Lung (tissue), 12 donors: ENCODE measurements around the gene MAGED2. TPM values are rescaled to one million over a fixed set of nuclear protein-coding genes. Genes with fewer than 3 reads are reported as not detected.

ENCODE experiments used
- ATAC-seq: fragments of 200-7000 bp; cut with Tn5 transposase; one replicate; pipeline ENCODE4 v1.9.1; 2020; ENCODE audit warnings: moderate number of reproducible peaks; ENCODE audit not compliant: insufficient read depth, low FRiP score
- DNase-seq, 3 donors: peaks; one replicate each; pipeline ENCODE4 v3.0.0-alpha.2; 2013 to 2017
- H3K27ac ChIP-seq, 2 donors: one replicate each; pipeline ENCODE4 v1.5.1; 2013; ENCODE audit warnings: mild to moderate bottlenecking in 2 of 2, moderate library complexity in 2 of 2, control low read depth in 1 of 2, inconsistent platforms in 1 of 2, low read depth in 1 of 2, low read length in 1 of 2
- H3K27me3 ChIP-seq, 3 donors: one replicate each; pipeline ENCODE4 v1.5.1; 2013; ENCODE audit warnings: low read length in 2 of 3; ENCODE audit not compliant: control insufficient read depth in 3 of 3, insufficient read depth in 3 of 3
- H3K36me3 ChIP-seq, 4 donors: one replicate each; pipeline ENCODE4 v1.5.1; 2013; ENCODE audit warnings: low read length in 4 of 4, mild to moderate bottlenecking in 1 of 4, moderate library complexity in 1 of 4; ENCODE audit not compliant: control insufficient read depth in 4 of 4, insufficient read depth in 4 of 4
- H3K4me1 ChIP-seq, 5 donors: one replicate each; pipeline ENCODE4 v1.5.1; 2013; ENCODE audit warnings: low read length in 5 of 5, mild to moderate bottlenecking in 2 of 5, moderate library complexity in 1 of 5; ENCODE audit not compliant: control insufficient read depth in 5 of 5, insufficient read depth in 5 of 5
- H3K4me3 ChIP-seq: one replicate; pipeline ENCODE4 v1.5.1; 2013; ENCODE audit warnings: mild to moderate bottlenecking, control low read depth, moderate library complexity
- H3K9ac ChIP-seq, 2 donors: one replicate each; pipeline ENCODE4 v1.5.1; 2013; ENCODE audit warnings: low read length in 2 of 2, control low read depth in 1 of 2; ENCODE audit not compliant: insufficient read depth in 1 of 2
- H3K9me3 ChIP-seq, 4 donors: one replicate each; pipeline ENCODE4 v1.5.1; 2013; ENCODE audit warnings: low read length in 3 of 4, mild to moderate bottlenecking in 1 of 4, moderate library complexity in 1 of 4; ENCODE audit not compliant: control insufficient read depth in 4 of 4, insufficient read depth in 3 of 4
- WGBS, 2 donors: extraction: QIAGEN DNeasy Blood & Tissue Kit; methylation state at CpG; one replicate each; pipeline ENCODE4 v1.1.7; 2013; 5-methylcytosine and 5-hydroxymethylcytosine counted together
- polyA plus RNA-seq, 2 donors: library from polyadenylated mRNA; stranded (reverse); fragments of 200-250 nt; gene quantifications; one replicate each; pipeline ENCODE4 v1.2.1, GENCODE V29; 2013
- total RNA-seq, 2 donors: library from RNA; depleted of rRNA in 1 of 2; stranded (reverse); fragments of >200 nt in 1 of 2; gene quantifications; one replicate each; pipeline ENCODE4 v1.2.1, GENCODE V29; 2014 to 2021
- TF ChIP-seq, protein P1 (sequence below): IDR thresholded peaks from 2 replicates; pipeline ENCODE4 v1.5.1; 2012; ENCODE audit warnings: mild to moderate bottlenecking; ENCODE audit errors: control extremely low read depth, extremely low read depth
- donor health status: control.
- donor health status: control.
- donor health status: Bipolar disorder and iron deficiency.
- donor health status: healthy.
- donor health status: DM: yes; HTN: yes; CAD: no.

The MAGED2 gene
- total and polyA plus RNA-seq, 4 donors, result 75.8 to 276 (median 95.0) TPM

DNA sequence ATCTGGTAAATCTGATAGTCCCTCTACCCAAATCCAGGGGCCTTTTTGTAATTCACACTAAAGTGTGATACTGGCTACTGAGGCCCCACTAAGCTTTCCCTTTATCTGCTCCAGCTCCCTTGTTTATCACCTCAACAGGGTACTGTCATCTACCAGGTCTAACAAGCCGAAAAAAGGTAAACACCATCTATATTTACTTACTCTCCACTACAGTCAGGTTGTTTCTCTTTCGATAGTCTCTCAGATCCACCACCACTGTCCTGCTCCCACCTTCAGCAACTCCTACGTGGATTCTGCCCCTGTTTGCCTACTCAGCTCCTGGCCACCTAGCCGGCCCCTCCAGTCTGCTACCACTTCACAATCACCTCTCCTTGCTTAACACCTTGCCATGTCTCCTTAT, 12.8 kb upstream of the MAGED2 start:
- Histone ChIP-seq H3K9me3 (no peaks in the 10 kb centered on the region), H3K4me1 (peaks cover 0 to 9% (median 2%) of the 10 kb centered on the region in 5 donors), H3K4me3 (no peak overlapping the region), H3K9ac (no peak overlapping the region), H3K27ac (no peak overlapping the region), H3K27me3 (no peaks in the 10 kb centered on the region), H3K36me3 (no peaks in the 10 kb centered on the region)
- TF ChIP-seq, protein P1, sequence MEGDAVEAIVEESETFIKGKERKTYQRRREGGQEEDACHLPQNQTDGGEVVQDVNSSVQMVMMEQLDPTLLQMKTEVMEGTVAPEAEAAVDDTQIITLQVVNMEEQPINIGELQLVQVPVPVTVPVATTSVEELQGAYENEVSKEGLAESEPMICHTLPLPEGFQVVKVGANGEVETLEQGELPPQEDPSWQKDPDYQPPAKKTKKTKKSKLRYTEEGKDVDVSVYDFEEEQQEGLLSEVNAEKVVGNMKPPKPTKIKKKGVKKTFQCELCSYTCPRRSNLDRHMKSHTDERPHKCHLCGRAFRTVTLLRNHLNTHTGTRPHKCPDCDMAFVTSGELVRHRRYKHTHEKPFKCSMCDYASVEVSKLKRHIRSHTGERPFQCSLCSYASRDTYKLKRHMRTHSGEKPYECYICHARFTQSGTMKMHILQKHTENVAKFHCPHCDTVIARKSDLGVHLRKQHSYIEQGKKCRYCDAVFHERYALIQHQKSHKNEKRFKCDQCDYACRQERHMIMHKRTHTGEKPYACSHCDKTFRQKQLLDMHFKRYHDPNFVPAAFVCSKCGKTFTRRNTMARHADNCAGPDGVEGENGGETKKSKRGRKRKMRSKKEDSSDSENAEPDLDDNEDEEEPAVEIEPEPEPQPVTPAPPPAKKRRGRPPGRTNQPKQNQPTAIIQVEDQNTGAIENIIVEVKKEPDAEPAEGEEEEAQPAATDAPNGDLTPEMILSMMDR, result no peak
- 63 to 89% methylated on average over 4 of the region's 4 CpGs for WGBS, 2 donors
- ATAC-seq (no peak), DNase-seq (no peak)

DNA sequence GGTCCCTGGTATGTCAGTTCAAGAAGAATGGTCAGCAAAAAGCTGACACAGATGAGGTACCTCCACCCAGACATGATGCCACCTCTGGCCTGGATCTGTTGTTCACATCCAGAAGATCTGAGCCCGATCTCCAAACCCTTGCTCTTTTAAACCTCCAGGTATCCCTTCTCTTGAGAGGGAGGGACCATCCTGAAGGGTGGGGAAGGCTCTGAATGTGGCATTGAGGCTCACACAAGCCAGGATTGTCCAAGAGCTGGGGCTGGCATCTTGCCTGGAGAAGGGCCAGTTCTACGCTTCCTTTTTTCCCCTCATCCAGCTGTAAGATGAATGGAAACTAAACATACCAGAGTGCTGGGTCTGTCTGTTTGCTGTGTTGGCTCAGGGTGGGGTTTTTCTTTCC, 9.4 kb upstream of the MAGED2 start, which contains the start of gene ITIH6:
TSS of gene ITIH6 (minus strand) at position 119 of the 400 bp plus-strand sequence. CDS start at position 74, 45 bp downstream.
- 41 to 58% methylated on average over 2 of the region's 2 CpGs for WGBS, 2 donors
- Histone ChIP-seq H3K27me3 (no peaks in the 10 kb centered on the region), H3K4me3 (no peak within 1 kb of the TSS), H3K9ac (no peak within 1 kb of the TSS), H3K27ac (no peak within 1 kb of the TSS), H3K4me1 (peaks cover 0 to 9% (median 2%) of the 10 kb centered on the region in 5 donors), H3K36me3 (no peaks in the 10 kb centered on the region), H3K9me3 (no peaks in the 10 kb centered on the region)
- ATAC-seq (no peak), DNase-seq (peak in 1 of 3 donors; percentile 40)
- TF ChIP-seq, protein P1, result no peak

DNA sequence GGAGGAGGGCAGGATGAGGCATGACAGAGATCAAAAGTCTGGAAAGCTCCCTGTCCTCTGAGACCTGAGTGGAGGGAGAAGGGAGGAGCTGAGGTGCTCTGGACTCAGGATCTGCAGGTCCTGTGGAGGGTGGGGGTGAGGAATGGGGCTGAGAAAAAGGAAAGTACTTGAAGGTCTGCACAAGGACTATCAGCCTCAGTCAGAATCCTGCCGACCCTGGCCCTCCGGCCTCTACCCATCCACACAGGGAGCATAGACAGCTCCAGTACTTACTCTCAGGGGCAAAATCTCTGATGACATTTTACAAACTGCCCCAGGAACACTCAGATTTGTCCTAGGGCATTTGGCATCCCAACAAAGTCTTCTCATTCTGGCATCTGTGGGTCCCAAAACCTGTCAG, 8.5 kb upstream of the MAGED2 start:
- Histone ChIP-seq H3K4me1 (peaks cover 0 to 5% (median 2%) of the 10 kb centered on the region in 5 donors), H3K9ac (no peak overlapping the region), H3K27me3 (peaks cover 0 to 3% (median 0%) of the 10 kb centered on the region in 3 donors), H3K27ac (no peak overlapping the region), H3K9me3 (no peaks in the 10 kb centered on the region), H3K36me3 (no peaks in the 10 kb centered on the region), H3K4me3 (no peak overlapping the region)
- TF ChIP-seq, protein P1, result no peak
- no peak for DNase-seq
- ATAC-seq, result no peak
- 68 to 93% methylated on average over 2 of the region's 2 CpGs for WGBS, 2 donors

DNA sequence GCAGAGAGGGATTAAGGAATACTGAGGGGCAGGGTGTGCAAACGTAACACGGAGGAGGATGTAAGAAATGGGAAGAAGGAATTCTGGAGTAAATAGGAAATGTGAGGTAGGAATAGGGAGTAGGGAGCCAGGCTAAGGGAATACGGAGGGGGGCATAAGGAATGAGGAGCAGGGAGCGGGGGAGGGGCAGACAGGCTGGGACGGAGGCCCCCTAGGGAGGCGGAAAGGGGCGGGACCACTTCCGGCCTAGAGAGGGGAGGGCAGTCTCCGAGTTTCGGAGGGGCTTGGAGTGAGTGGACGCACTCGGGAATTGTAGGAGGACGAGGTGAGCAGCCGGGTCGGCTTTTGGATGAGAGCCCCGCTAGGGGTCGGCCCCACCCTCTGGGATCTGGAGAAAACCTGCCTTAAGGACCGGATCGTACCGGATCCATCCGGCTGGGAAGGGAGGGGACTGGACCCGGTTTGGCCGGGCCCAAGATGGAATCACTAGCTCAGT, 612 bp downstream of the MAGED2 start:
- Histone ChIP-seq H3K27me3 (peaks cover 0 to 3% (median 0%) of the 10 kb centered on the region in 3 donors), H3K36me3 (peaks cover 3 to 33% (median 12%) of the 10 kb centered on the region in 4 donors), H3K4me3 (peak overlapping the region; percentile 33), H3K9ac (peak overlapping the region; percentile 78 to 99), H3K27ac (peak overlapping the region; percentile 18 to 78), H3K4me1 (peaks cover 0 to 16% (median 2%) of the 10 kb centered on the region in 5 donors), H3K9me3 (no peaks in the 10 kb centered on the region)
- DNase-seq, result peak; percentile 88 to 93 (median 92)
- 1 to 34% methylated on average over 21 to 23 of the region's 23 CpGs for whole genome bisulfite sequencing, 2 donors
- peak; percentile 24 for ATAC-seq
- TF ChIP-seq, protein P1, result no peak
